ENCODE data around the gene SEMA3G. TPM values are rescaled to one million over a fixed set of nuclear protein-coding genes. Genes with fewer than 3 reads are reported as not detected.

The SEMA3G gene
- total and polyA plus RNA-seq, 2 experiments from 2014 or later: 0.47 to 2.5 TPM

- Histone ChIP-seq H3K27ac (ENCODE audit: low read depth) (no peak overlapping the region), H2AFZ (no peak overlapping the region), H3K27me3 (ENCODE audit: insufficient read depth) (no peaks in the 10 kb centered on the region), H3K9me2 (ENCODE audit: insufficient read depth) (no peaks in the 10 kb centered on the region), H3K4me1 (ENCODE audit: insufficient read depth) (no peaks in the 10 kb centered on the region), H3K79me2 (replicated peaks; ENCODE audit: insufficient read depth) (no peaks in the 10 kb centered on the region), H3K4me3 (no peak overlapping the region), H3F3A (replicated peaks; ENCODE audit: low read depth) (0 out of 2 replicates have a peak, but pooled peaks cover 10% of the 10 kb centered on the region), H3K4me2 (no peak overlapping the region), H3K36me3 (ENCODE audit: insufficient read depth) (peaks cover 32% of the 10 kb centered on the region), H4K20me1 (replicated peaks; ENCODE audit: insufficient read depth) (peaks cover 7% of the 10 kb centered on the region; the same call in 1 of the 2 replicates)
- Mint-ChIP-seq H3K27me3 (ENCODE audit: insufficient read depth, low read depth, poor library complexity) (peaks cover 5% of the 10 kb centered on the region), H3K36me3 (ENCODE audit: low read depth) (peaks cover 91% of the 10 kb centered on the region), H3K9me3 (no peaks in the 10 kb centered on the region; the same call in 2 of the 3 replicates), H3K27ac (no peak overlapping the region), H3K4me1 (no peaks in the 10 kb centered on the region; the same call in 2 of the 3 replicates), H3K4me3 (no peak overlapping the region)
- TF ChIP-seq CTCF (conservative IDR thresholded peaks at IDR 0.05; ENCODE audit: low read depth in 2 of 2): no peak
- no peak for TF ChIP-seq ZNF331 (CRISPR knock-in tag; IDR thresholded peaks at IDR 0.05; ENCODE audit: low read depth)
- no peak for TF ChIP-seq STAT1 (IDR thresholded peaks at IDR 0.05; ENCODE audit: unreplicated experiment)
- no peak for TF ChIP-seq ZNF114 (CRISPR knock-in tag; IDR thresholded peaks at IDR 0.05)
- TF ChIP-seq EZH2phosphoT487 (IDR thresholded peaks at IDR 0.05; ENCODE audit: unreplicated experiment): no peak
- no peak for TF ChIP-seq REST (IDR thresholded peaks at IDR 0.05; ENCODE audit: unreplicated experiment)
- no peak for TF ChIP-seq EZH2 (IDR thresholded peaks at IDR 0.05; ENCODE audit: low read depth, unreplicated experiment)
- TF ChIP-seq ZNF462 (CRISPR knock-in tag; IDR thresholded peaks at IDR 0.05): no peak
- TF ChIP-seq NANOG (IDR thresholded peaks at IDR 0.05; ENCODE audit: borderline replicate concordance): no peak
- DNase-seq (ENCODE audit: low spot score) (no peak), ATAC-seq (no peak)
These were observed 32.8 kb upstream of the SEMA3G start for GRCh38 chr3:52477796-52478095.

Measured in GM23338 (cell line).